Skeletal muscle satellite cell (primary cell): ENCODE data around the gene KCNIP1.
"Not testable (repeated sequence)": the region's sequence is repeated elsewhere in the genome, so short reads cannot be mapped to it uniquely, and the experiment has no call there.

Experiments
- H3K27me3 ChIP-seq: 2 replicates; pipeline ENCODE4 v1.7.0; 2013; ENCODE audit warnings: low read length; ENCODE audit not compliant: control insufficient read depth, insufficient read depth
- H3K36me3 ChIP-seq: 2 replicates; pipeline ENCODE4 v1.7.0; 2013; ENCODE audit warnings: mild to moderate bottlenecking, control low read depth, low read length; ENCODE audit not compliant: insufficient read depth
- H3K4me1 ChIP-seq: 2 replicates; pipeline ENCODE4 v1.7.0; 2013; ENCODE audit warnings: low read length; ENCODE audit not compliant: control insufficient read depth, insufficient read depth
- H3K4me2 ChIP-seq: 2 replicates; pipeline ENCODE4 v1.7.0; 2013; ENCODE audit warnings: mild to moderate bottlenecking, low read length
- H3K4me3 ChIP-seq: 2 replicates; pipeline ENCODE4 v1.7.0; 2013; ENCODE audit warnings: low read length
- H3K9ac ChIP-seq: 2 replicates; pipeline ENCODE4 v1.7.0; 2013; ENCODE audit warnings: mild to moderate bottlenecking, low read depth, low read length, moderate library complexity
- H3K9me3 ChIP-seq: replicated peaks from 2 replicates; pipeline ENCODE4 v1.7.0; 2013; ENCODE audit warnings: mild to moderate bottlenecking, control low read depth, low read length

The KCNIP1 gene

GRCh38 chr5:170750791-170751190, 247.0 kb downstream of the KCNIP1 start:
- Histone ChIP-seq H3K27me3 (peaks cover 21% of the 10 kb centered on the region), H3K9ac (no peak overlapping the region), H3K36me3 (no peaks in the 10 kb centered on the region), H3K4me1 (no peaks in the 10 kb centered on the region), H3K4me2 (no peak overlapping the region), H3K9me3 (no peaks in the 10 kb centered on the region), H3K4me3 (no peak overlapping the region)

DNA sequence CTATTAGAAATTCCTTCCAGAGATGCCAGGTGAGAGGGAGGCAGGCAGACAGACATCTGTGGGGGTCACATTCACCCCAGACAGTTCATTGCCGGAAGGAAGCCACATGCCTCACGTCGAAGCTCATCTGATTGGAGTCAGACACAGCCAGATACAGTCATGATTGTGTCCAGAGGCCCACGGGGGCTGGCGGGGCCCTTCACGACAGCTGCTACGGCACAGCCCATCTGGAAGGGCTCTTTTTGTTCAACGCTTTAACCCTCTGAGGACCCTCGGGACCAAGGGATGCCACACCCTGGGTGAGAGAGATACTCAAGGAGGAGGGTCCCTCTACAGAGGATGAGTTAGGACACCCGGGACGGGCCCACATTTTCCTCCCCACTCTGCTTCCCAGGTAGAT, 247.8 kb downstream of the KCNIP1 start:
- no peak overlapping the region for H3K9ac ChIP-seq
- H3K9me3 ChIP-seq, result no peaks in the 10 kb centered on the region
- no peaks in the 10 kb centered on the region for H3K4me1 ChIP-seq
- no peak overlapping the region for H3K4me3 ChIP-seq
- H3K4me2 ChIP-seq, result no peak overlapping the region
- no peaks in the 10 kb centered on the region for H3K36me3 ChIP-seq
- H3K27me3 ChIP-seq, result peaks cover 21% of the 10 kb centered on the region

DNA sequence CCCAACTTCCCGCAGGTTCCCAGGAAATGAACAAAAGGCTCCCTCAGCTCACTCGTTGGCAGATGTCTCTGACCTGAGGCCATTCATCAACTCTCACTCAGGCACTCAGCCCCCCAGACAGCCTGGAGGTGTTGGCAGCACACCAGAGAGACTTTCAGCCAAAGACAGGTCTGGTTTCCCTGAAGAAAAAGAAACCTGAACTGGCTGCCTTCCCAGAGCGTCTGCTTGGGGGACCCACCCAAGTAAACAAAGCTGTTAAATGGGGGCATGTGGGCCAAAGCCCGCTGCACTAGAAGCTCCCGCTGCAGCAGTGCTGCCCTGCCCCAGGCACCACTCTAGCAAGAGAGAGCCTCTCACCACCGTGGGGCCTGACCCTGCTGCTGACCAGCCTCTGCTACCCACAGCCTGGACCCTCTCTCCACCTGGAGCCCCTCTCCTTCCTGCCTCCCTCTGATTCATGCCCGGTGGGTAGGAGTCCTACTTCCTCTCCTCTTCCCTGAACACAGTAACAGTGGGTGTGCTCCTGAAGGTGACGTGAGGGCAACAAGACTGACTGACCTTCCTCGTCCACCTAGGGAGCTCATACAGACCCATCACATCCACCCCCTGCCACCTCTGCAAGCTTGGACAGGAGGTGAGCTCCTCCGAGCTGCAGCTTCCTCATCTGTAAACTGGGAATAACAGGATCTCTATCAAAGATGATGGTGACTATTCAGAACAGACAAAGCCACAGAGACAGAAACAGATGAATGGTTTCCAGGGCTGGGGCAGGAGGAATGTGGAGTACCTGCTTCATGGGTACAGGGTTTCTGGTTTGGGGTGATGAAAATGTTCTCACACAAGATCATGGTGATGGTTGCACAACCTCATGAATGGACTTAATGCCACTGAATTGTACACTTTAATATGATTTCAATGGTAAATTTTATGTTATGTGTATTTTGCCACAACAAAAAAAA, 248.7 kb downstream of the KCNIP1 start:
- no peak overlapping the region for H3K9ac ChIP-seq
- H3K27me3 ChIP-seq, result peaks cover 21% of the 10 kb centered on the region
- H3K4me3 ChIP-seq, result no peak overlapping the region
- no peaks in the 10 kb centered on the region for H3K36me3 ChIP-seq
- no peaks in the 10 kb centered on the region for H3K4me1 ChIP-seq
- no peak overlapping the region for H3K4me2 ChIP-seq
- no peaks in the 10 kb centered on the region for H3K9me3 ChIP-seq

DNA sequence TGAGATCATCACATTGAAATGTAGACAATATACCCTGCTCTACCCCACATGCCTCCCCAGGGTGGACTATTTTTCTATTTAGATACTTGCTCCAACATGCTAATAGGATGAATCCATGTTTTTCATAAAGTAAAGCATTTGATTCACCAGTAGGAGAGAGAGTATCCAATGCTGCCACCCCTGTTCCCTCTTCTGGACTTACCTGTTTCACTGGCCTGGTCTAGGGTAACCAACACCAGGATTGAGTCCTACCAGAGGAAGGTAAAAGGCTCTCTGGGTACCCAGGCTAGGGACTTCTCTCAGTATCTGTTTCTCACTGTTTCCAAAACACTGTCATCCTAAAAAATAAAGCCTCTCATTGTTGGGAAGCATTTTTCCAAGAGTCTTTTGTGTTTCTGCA, 249.5 kb downstream of the KCNIP1 start:
- H3K4me3 ChIP-seq, result no peak overlapping the region
- no peaks in the 10 kb centered on the region for H3K4me1 ChIP-seq
- no peaks in the 10 kb centered on the region for H3K36me3 ChIP-seq
- H3K4me2 ChIP-seq, result no peak overlapping the region
- H3K9ac ChIP-seq, result no peak overlapping the region
- no peaks in the 10 kb centered on the region for H3K9me3 ChIP-seq
- peaks cover 21% of the 10 kb centered on the region for H3K27me3 ChIP-seq

DNA sequence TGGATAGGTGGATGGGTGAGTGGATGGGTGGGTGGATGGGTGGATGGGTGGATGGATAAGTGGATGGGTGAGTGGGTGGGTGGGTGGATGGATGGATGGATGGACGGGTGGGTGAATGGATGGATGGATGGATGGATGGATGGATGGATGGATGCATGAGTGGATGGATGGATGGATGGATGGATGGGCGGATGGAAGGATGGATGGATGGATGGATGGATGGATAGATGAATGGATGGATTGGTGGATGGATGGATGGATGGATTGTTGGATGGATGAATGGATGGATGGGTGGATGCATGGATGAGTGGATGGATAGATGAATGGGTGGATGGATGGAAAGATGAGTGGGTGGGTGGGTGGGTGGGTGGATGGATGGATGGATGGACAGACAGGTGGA, 250.7 kb downstream of the KCNIP1 start:
- not testable (repeated sequence) for H3K36me3 ChIP-seq, H3K4me1 ChIP-seq, H3K9ac ChIP-seq, H3K9me3 ChIP-seq, H3K4me2 ChIP-seq, H3K4me3 ChIP-seq
- peaks cover 14% of the 10 kb centered on the region for H3K27me3 ChIP-seq

GRCh38 chr5:170755679-170756456, 252.0 kb downstream of the KCNIP1 start:
- H3K4me3 ChIP-seq, result no peak overlapping the region
- H3K9ac ChIP-seq, result no peak overlapping the region
- H3K36me3 ChIP-seq, result no peaks in the 10 kb centered on the region
- no peaks in the 10 kb centered on the region for H3K9me3 ChIP-seq
- no peak overlapping the region for H3K4me2 ChIP-seq
- H3K4me1 ChIP-seq, result no peaks in the 10 kb centered on the region
- peaks cover under 1% of the 10 kb centered on the region for H3K27me3 ChIP-seq

- H3K4me3 ChIP-seq, result no peak overlapping the region
- no peak overlapping the region for H3K4me2 ChIP-seq
- H3K9me3 ChIP-seq, result no peaks in the 10 kb centered on the region
- H3K36me3 ChIP-seq, result no peaks in the 10 kb centered on the region
- no peak overlapping the region for H3K9ac ChIP-seq
- no peaks in the 10 kb centered on the region for H3K4me1 ChIP-seq
- H3K27me3 ChIP-seq, result no peaks in the 10 kb centered on the region
Measured at GRCh38 chr5:170756691-170757090, 252.9 kb downstream of the KCNIP1 start.

DNA sequence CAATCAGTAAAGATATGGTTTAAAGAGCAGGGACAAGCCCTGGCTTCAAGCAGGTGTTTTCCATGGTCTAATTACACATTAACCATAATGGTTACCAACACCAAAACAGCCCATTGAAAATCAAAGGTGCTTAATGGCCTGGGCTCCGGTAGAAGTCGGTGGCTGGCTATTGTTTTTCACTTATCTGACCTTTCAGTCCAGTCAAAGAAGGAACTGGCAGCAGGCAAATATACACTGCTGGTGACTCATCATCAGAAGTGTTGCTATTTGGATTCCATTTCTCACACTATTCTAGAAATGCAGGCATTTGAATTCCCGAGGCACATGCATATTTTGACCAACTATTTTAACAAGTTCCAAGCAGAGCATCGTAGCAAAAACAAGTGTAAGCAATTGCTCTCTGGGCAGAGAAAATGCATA, 253.4 kb downstream of the KCNIP1 start:
- H3K27me3 ChIP-seq, result no peaks in the 10 kb centered on the region
- no peak overlapping the region for H3K9ac ChIP-seq
- H3K4me2 ChIP-seq, result no peak overlapping the region
- no peaks in the 10 kb centered on the region for H3K36me3 ChIP-seq
- H3K4me1 ChIP-seq, result no peaks in the 10 kb centered on the region
- no peaks in the 10 kb centered on the region for H3K9me3 ChIP-seq
- no peak overlapping the region for H3K4me3 ChIP-seq

DNA sequence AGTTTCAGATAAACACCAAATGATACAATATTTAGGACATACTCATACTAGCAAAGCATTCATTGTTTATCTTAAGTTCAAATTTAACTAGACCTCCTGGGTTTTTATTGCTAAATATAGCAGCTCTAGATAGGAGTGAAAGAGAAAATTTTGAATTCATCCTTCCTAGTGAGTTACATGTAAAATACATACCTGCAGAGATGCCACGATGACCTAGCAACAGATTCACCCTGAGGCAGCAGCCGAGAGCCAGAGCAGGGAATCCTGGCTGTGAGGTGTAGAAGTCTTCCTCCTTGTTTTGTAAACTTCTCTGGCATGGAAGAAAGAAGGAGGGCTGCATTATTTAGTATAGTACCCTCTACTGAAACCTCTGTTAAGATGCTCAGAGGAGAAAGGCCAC, 253.8 kb downstream of the KCNIP1 start:
- no peak overlapping the region for H3K9ac ChIP-seq

DNA sequence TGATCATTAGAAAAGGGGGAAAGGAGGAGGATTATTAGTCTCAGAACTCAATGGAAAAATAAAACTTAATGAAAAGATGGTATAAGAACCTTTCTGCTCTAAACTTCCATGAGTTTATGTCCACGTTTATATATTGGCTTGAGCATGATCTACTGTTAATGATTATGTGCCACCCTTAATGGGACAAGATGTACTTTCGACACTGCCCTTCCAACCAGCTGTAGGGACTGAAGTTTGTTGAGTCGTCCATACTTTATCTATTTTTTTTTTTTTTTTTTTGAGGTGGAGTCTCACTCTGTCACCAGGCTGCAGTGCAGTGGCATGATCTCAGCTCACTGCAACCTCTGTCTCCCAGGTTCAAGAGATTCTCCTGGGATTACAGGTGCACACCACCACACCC, 254.7 kb downstream of the KCNIP1 start:
- Histone ChIP-seq H3K9me3 (no peaks in the 10 kb centered on the region), H3K4me1 (no peaks in the 10 kb centered on the region), H3K4me3 (no peak overlapping the region), H3K4me2 (no peak overlapping the region), H3K27me3 (no peaks in the 10 kb centered on the region), H3K36me3 (no peaks in the 10 kb centered on the region), H3K9ac (no peak overlapping the region)

More for the DNA sequence above, 253.8 kb downstream of the KCNIP1 start:
- H3K36me3 ChIP-seq, result no peaks in the 10 kb centered on the region
- H3K4me2 ChIP-seq, result no peak overlapping the region
- no peaks in the 10 kb centered on the region for H3K9me3 ChIP-seq
- H3K4me3 ChIP-seq, result no peak overlapping the region
- H3K27me3 ChIP-seq, result no peaks in the 10 kb centered on the region
- H3K4me1 ChIP-seq, result no peaks in the 10 kb centered on the region

GRCh38 chr5:170760113-170760512, 256.3 kb downstream of the KCNIP1 start:
- H3K9me3 ChIP-seq, result no peaks in the 10 kb centered on the region

More at GRCh38 chr5:170760113-170760512, 256.3 kb downstream of the KCNIP1 start:
- Histone ChIP-seq H3K9ac (no peak overlapping the region), H3K27me3 (no peaks in the 10 kb centered on the region), H3K4me3 (no peak overlapping the region), H3K4me2 (no peak overlapping the region), H3K4me1 (no peaks in the 10 kb centered on the region), H3K36me3 (no peaks in the 10 kb centered on the region)
